Gastrocnemius medialis (tissue), 4 donors: ENCODE results near the gene RASGRP3. TPM values are rescaled to one million over a fixed set of nuclear protein-coding genes. Genes with fewer than 3 reads are reported as not detected.

Experiments
- ATAC-seq, 2 donors: fragments of 150-250 bp; one replicate each; pipeline ENCODE4 v1.9.1; 2016
- DNase-seq, 2 donors: peaks; one replicate each; pipeline ENCODE4 v3.0.0-alpha.2; 2019
- H3K27ac ChIP-seq, 4 donors: fragments of 200-600 bp; sonication (generic); 1 replicate in 1 of 4; 2 replicates in 3 of 4; pipeline ENCODE4 v1.5.1; 2016 to 2018; ENCODE audit warnings: mild to moderate bottlenecking in 2 of 4, moderate library complexity in 1 of 4
- H3K27me3 ChIP-seq, 3 donors: fragments of 200-600 bp; sonication (generic) in 2 of 3; 1 replicate in 1 of 3; 2 replicates in 2 of 3; pipeline versions ENCODE4 v1.5.1 to v1.6.0; 2016 to 2019; ENCODE audit warnings: mild to moderate bottlenecking in 1 of 3, moderate library complexity in 1 of 3
- H3K36me3 ChIP-seq, 2 donors: fragments of 200-600 bp; sonication (generic) in 1 of 2; one replicate each; pipeline ENCODE4 v1.5.1; 2017 to 2018
- H3K4me1 ChIP-seq, 2 donors: fragments of 200-600 bp; sonication (generic) in 1 of 2; one replicate each; pipeline ENCODE4 v1.5.1; 2016 to 2017; ENCODE audit warnings: mild to moderate bottlenecking in 2 of 2
- H3K4me3 ChIP-seq, 4 donors: fragments of 200-600 bp; sonication (generic) in 3 of 4; 1 replicate in 1 of 4; 2 replicates in 3 of 4; pipeline ENCODE4 v1.5.1; 2016 to 2019; ENCODE audit warnings: mild to moderate bottlenecking in 2 of 4
- H3K9me3 ChIP-seq, 3 donors: fragments of 200-600 bp; sonication (generic) in 2 of 3; 1 replicate in 1 of 3; 2 replicates in 2 of 3; pipeline ENCODE4 v1.5.1; 2016 to 2019
- POLR2A ChIP-seq, 2 donors: fragments of 450-650 bp; IDR thresholded peaks; one replicate each; pipeline ENCODE4 v1.6.1; 2017; ENCODE audit warnings: antibody characterized with exemption in 2 of 2, mild to moderate bottlenecking in 2 of 2, moderate library complexity in 2 of 2
- in situ Hi-C, 4 donors: fragments of 200-750 bp; cut with MboI; loops; one replicate each; pipeline versions ENCODE4 v1.15.0 to v1.8.0; 2017; ENCODE audit warnings: low sequenced_read_pairs in 4 of 4
- intact Hi-C: fragments of 100-400 bp; cut with DNase I; formaldehyde crosslinking; loops from one replicate; pipeline ENCODE4 v1.15.1; 2023; ENCODE audit warnings: low total_unique reads
- total RNA-seq, 4 donors: library from RNA; depleted of rRNA; stranded (reverse); fragments of >200 nt; gene quantifications; one replicate each; pipeline versions ENCODE4 v1.1.0 to v1.2.3, GENCODE V29; 2016
- TF ChIP-seq, protein P1 (sequence below), 5 experiments: fragments of 450-650 bp in 3 of 5; fragments of 200-600 bp in 2 of 5; sonication (generic) in 2 of 5; IDR thresholded peaks in 4 of 5; conservative IDR thresholded peaks in 1 of 5; 1 replicate in 4 of 5; 2 replicates in 1 of 5; pipeline ENCODE4 v1.5.1; 2016 to 2019; ENCODE audit warnings: antibody characterized with exemption in 5 of 5, mild to moderate bottlenecking in 3 of 5, moderate library complexity in 3 of 5

RASGRP3 gene
- total RNA-seq, 4 donors from 2014 or later = 10.0 to 22.5 (median 12.1) TPM

DNA sequence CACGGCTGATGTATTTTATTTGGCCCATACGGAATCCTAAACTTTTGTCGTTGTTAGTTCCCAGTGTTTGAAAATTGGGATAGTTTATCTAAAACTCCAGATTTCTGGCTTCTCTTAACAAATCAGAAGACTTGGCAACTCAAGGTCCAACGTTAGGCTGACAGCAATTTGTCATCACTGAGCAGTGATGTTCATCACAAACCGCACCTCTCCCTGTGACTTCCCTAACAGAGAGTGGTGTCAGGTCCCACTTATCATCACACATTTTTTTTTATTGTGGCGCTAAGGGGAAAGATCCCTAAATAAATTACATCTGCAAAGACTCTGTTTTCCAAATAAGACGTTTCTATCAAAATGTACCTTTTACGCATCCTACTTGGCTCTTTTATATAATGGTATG lies 55.7 kb downstream of the RASGRP3 start:
- TF ChIP-seq, protein P1, sequence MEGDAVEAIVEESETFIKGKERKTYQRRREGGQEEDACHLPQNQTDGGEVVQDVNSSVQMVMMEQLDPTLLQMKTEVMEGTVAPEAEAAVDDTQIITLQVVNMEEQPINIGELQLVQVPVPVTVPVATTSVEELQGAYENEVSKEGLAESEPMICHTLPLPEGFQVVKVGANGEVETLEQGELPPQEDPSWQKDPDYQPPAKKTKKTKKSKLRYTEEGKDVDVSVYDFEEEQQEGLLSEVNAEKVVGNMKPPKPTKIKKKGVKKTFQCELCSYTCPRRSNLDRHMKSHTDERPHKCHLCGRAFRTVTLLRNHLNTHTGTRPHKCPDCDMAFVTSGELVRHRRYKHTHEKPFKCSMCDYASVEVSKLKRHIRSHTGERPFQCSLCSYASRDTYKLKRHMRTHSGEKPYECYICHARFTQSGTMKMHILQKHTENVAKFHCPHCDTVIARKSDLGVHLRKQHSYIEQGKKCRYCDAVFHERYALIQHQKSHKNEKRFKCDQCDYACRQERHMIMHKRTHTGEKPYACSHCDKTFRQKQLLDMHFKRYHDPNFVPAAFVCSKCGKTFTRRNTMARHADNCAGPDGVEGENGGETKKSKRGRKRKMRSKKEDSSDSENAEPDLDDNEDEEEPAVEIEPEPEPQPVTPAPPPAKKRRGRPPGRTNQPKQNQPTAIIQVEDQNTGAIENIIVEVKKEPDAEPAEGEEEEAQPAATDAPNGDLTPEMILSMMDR (IDR thresholded peaks at IDR 0.05 in 4 of 5, conservative IDR thresholded peaks at IDR 0.05 in 1 of 5) = no peak
- TF ChIP-seq POLR2A (IDR thresholded peaks at IDR 0.05) = no peak
- peak; percentile 22 to 40 for ATAC-seq
- intact Hi-C loops = no loop called here

DNA sequence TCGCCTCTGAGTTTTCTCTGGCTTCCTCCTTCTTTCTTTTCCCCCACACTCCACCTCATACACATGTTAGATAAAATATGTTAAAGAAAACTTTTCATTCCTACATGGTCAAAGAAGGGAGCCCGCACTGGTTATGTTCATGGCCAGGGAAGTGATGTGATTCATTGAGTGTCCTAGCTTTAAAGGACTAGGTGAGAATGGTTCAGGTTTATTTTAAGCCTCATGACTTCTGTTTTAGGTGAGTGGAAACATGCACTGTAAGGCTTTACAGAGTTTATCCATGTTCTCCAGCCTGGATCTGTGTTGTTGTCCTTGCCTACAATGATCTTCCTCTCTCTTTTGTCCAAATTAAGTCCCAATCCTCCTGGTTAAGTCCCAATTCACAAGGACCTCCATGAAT lies 56.5 kb downstream of the RASGRP3 start:
- H3K9me3 ChIP-seq = no peaks in the 10 kb centered on the region
- H3K4me1 ChIP-seq = peaks cover 10 to 38% of the 10 kb centered on the region in 2 donors
- no peak overlapping the region for H3K4me3 ChIP-seq
- intact Hi-C loops (no loop called here), in situ Hi-C loops (no loop called here)
- DNase-seq (no peak), ATAC-seq (peak; percentile 76 to 84)
- no peaks in the 10 kb centered on the region for H3K27me3 ChIP-seq
- peak overlapping the region; percentile 75 to 85 (median 81) for H3K27ac ChIP-seq
- TF ChIP-seq POLR2A (IDR thresholded peaks at IDR 0.05) = peak in 1 of 2 donors; percentile 15
- TF ChIP-seq, protein P1 (IDR thresholded peaks at IDR 0.05 in 4 of 5, conservative IDR thresholded peaks at IDR 0.05 in 1 of 5) = no peak
- no peaks in the 10 kb centered on the region for H3K36me3 ChIP-seq

More for the DNA sequence above, 55.7 kb downstream of the RASGRP3 start:
- H3K36me3 ChIP-seq = no peaks in the 10 kb centered on the region
- in situ Hi-C loops = no loop called here
- no peaks in the 10 kb centered on the region for H3K9me3 ChIP-seq
- H3K27me3 ChIP-seq = no peaks in the 10 kb centered on the region
- no peak for DNase-seq
- no peak overlapping the region for H3K4me3 ChIP-seq
- peaks cover 10 to 38% of the 10 kb centered on the region in 2 donors for H3K4me1 ChIP-seq
- peak overlapping the region; percentile 75 to 85 (median 81) for H3K27ac ChIP-seq

DNA sequence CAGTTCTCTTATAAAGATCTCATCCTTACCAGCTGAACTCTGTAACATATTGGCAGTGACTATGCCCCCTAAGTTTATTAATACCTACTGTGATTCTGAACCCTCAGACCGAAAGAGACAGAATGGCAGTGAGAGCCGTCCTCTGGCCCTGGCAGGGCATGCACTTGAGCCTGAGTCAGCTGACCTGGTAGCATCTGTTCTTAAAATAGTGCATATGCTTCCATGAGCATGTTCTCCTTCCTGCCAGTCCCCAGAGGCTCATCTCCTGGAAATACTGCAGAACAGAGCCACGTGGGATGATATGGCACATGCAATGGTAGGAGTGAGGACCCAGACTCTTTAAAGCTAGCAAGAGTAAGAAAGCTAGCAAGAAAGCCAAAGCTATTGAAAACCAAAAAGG lies 59.0 kb downstream of the RASGRP3 start:
- in situ Hi-C loops = no loop called here
- intact Hi-C loops = no loop called here
- peak; percentile 57 to 76 for DNase-seq
- no peak overlapping the region for H3K4me3 ChIP-seq
- H3K9me3 ChIP-seq = no peaks in the 10 kb centered on the region
- TF ChIP-seq, protein P1 (IDR thresholded peaks at IDR 0.05 in 4 of 5, conservative IDR thresholded peaks at IDR 0.05 in 1 of 5) = no peak
- no peak for TF ChIP-seq POLR2A (IDR thresholded peaks at IDR 0.05)
- H3K27ac ChIP-seq = peak overlapping the region; percentile 75 to 85 (median 81)
- ATAC-seq = peak; percentile 81 to 85
- peaks cover 0 to 3% of the 10 kb centered on the region in 2 donors for H3K36me3 ChIP-seq
- H3K27me3 ChIP-seq = no peaks in the 10 kb centered on the region
- peaks cover 10 to 38% of the 10 kb centered on the region in 2 donors for H3K4me1 ChIP-seq

DNA sequence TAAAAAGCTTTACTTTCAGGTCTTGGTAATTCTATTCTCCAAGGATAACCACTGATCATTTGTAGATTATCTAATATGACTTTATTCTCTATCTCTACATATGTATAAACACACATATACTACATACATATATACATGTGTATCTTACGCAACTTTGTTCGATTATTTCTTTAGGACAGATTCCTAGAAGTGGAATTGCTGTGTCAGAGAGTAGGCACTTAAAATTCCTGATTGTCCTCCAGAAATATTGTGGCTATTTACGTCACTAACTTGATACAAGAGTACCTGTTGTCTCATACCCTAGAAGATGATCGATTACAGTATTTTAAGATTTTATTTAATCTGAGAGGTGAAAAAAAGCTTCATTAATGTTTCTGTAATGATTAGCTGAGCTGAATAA lies 64.8 kb downstream of the RASGRP3 start:
- TF ChIP-seq POLR2A (IDR thresholded peaks at IDR 0.05) = no peak
- TF ChIP-seq, protein P1 (IDR thresholded peaks at IDR 0.05 in 4 of 5, conservative IDR thresholded peaks at IDR 0.05 in 1 of 5) = no peak

DNA sequence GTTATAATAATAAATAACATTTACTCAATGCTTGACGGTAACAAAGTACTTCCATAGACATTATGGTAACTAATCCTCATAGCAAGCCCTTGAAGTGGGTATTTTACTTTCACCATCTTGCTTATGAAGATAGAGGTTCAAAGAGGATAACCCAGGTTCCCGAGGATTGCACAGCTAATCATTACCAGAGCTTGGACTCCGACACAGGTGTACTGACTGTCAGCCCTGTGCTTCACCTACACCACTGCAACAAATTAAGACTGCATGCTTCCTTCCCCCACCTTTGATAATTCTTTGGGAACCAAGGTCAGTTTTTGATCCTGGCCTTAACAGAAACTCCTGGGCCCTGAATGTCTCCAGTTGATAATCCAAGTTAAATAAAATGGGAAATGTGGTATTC lies 73.8 kb downstream of the RASGRP3 start:
- H3K4me3 ChIP-seq = no peak overlapping the region
- H3K9me3 ChIP-seq = no peaks in the 10 kb centered on the region
- peaks cover 0 to 16% of the 10 kb centered on the region in 2 donors for H3K36me3 ChIP-seq
- in situ Hi-C loops = no loop called here
- TF ChIP-seq POLR2A (IDR thresholded peaks at IDR 0.05) = no peak
- TF ChIP-seq, protein P1 (IDR thresholded peaks at IDR 0.05 in 4 of 5, conservative IDR thresholded peaks at IDR 0.05 in 1 of 5) = no peak
- no peak overlapping the region for H3K27ac ChIP-seq
- peaks cover 6 to 7% of the 10 kb centered on the region in 2 donors for H3K4me1 ChIP-seq
- H3K27me3 ChIP-seq = no peaks in the 10 kb centered on the region
- intact Hi-C loops = no loop called here
- ATAC-seq = no peak
- DNase-seq = no peak

More for the DNA sequence above, 64.8 kb downstream of the RASGRP3 start:
- peaks cover 4 to 9% of the 10 kb centered on the region in 2 donors for H3K4me1 ChIP-seq
- in situ Hi-C loops = no loop called here
- H3K4me3 ChIP-seq = no peak overlapping the region
- DNase-seq (no peak), ATAC-seq (no peak)
- no peak overlapping the region for H3K27ac ChIP-seq
- no peaks in the 10 kb centered on the region for H3K27me3 ChIP-seq
- intact Hi-C loops = no loop called here
- H3K36me3 ChIP-seq = peaks cover 0 to 3% of the 10 kb centered on the region in 2 donors
- no peaks in the 10 kb centered on the region for H3K9me3 ChIP-seq
